Gastroesophageal sphincter (tissue), 3 donors: ENCODE results near the gene CDKN1B.

Experiments used
- CTCF ChIP-seq, 4 experiments: fragments of 200-600 bp in 2 of 4; fragments of 450-650 bp in 2 of 4; sonication (generic) in 1 of 4; IDR thresholded peaks; one replicate each; pipeline ENCODE4 v1.5.1; 2017 to 2019; ENCODE audit warnings: antibody characterized with exemption in 4 of 4, mild to moderate bottlenecking in 2 of 4, moderate library complexity in 2 of 4
- EP300 ChIP-seq: sonication (generic); formaldehyde crosslinking; IDR thresholded peaks from one replicate; pipeline ENCODE4 v1.6.1; 2017; ENCODE audit warnings: antibody characterized with exemption, mild to moderate bottlenecking
- POLR2A ChIP-seq, 2 donors: fragments of 450-650 bp; IDR thresholded peaks; one replicate each; pipeline ENCODE4 v1.6.1; 2017; ENCODE audit warnings: antibody characterized with exemption in 2 of 2, mild to moderate bottlenecking in 2 of 2, moderate library complexity in 1 of 2

- TF ChIP-seq POLR2A (IDR thresholded peaks at IDR 0.05) = no peak
- no peak for TF ChIP-seq CTCF (IDR thresholded peaks at IDR 0.05)
- TF ChIP-seq EP300 = no peak
These were observed 1.2 kb downstream of the CDKN1B start for GRCh38 chr12:12718381-12718759.
